ENCODE results near the gene F2R.
A peak's percentile ranks its signal among the peaks of the same experiment; 100 is the strongest.

F2R gene

DNA sequence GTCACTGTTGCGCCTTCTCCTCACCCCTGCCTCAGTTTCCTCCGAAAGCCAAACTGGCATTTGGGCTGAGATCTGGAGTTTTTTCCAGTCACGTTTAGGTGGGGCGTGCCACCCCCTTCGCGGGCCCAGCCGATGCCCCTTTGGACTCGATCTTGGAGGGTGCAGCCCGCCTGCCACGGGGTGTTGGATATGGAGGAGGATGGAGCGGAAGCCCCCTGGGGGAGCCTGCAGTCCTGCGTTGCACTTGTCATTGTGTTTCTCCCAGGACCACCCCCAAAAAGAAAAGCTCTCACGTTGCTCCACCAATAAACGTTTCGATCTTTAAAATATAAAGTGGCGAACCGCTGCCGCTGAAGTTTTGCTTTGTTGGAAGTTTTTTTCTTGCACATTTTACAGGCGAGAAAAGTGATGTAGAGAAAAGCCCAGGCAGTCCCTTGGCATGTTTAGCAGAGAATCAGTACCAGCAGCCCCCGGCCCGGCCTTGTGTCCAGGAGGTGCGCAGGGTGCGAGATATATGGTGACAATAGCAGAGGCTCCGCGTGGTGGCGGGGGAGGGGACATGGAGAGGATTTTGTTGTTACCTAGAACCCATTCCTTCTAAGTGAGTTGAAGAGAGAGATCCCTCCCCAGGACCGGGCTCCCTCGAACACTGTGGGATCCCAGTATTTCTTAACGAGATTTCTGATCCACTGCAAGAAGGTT is 681 bp downstream of the F2R start:
- no peak for TF ChIP-seq CTCF (IDR thresholded peaks at IDR 0.05; ENCODE audit: control insufficient read depth, extremely low read depth, insufficient read depth)
- no peak for DNase-seq (ENCODE audit: low read depth)
- peak overlapping the region; percentile 67 for H3K4me3 ChIP-seq (ENCODE audit: low read depth, low read length)

GRCh38 chr5:76717222-76718083 is 1.5 kb downstream of the F2R start:
- no peak for DNase-seq (ENCODE audit: low read depth)
- H3K4me3 ChIP-seq (ENCODE audit: low read depth, low read length) = no peak overlapping the region
- TF ChIP-seq CTCF (IDR thresholded peaks at IDR 0.05; ENCODE audit: control insufficient read depth, extremely low read depth, insufficient read depth) = no peak

- no peak for TF ChIP-seq CTCF (IDR thresholded peaks at IDR 0.05; ENCODE audit: control insufficient read depth, extremely low read depth, insufficient read depth)
- no peak overlapping the region for H3K4me3 ChIP-seq (ENCODE audit: low read depth, low read length)
- DNase-seq (ENCODE audit: low read depth) = no peak
These were observed 2.5 kb downstream of the F2R start for GRCh38 chr5:76718381-76718832.

DNA sequence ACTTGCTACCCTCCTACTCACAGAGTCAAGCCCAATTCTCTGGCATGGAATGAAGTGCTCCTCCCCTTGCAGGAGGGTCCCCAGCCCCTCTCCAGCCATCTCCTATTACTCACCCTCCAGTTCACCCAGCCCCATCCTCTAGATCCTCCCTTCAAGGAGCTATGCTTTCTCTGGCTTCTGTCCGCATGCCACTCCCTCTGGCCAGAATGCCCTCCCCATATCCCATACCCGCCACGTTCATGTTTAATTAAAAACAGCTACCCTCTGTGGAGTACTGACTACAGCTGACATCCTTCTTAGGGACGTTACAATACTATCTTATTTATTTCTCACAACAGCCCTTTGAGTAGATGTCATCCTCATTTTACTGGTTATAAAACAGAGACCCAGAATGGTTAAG is 3.0 kb downstream of the F2R start:
- no peak overlapping the region for H3K4me3 ChIP-seq (ENCODE audit: low read depth, low read length)
- TF ChIP-seq CTCF (IDR thresholded peaks at IDR 0.05; ENCODE audit: control insufficient read depth, extremely low read depth, insufficient read depth) = no peak

DNA sequence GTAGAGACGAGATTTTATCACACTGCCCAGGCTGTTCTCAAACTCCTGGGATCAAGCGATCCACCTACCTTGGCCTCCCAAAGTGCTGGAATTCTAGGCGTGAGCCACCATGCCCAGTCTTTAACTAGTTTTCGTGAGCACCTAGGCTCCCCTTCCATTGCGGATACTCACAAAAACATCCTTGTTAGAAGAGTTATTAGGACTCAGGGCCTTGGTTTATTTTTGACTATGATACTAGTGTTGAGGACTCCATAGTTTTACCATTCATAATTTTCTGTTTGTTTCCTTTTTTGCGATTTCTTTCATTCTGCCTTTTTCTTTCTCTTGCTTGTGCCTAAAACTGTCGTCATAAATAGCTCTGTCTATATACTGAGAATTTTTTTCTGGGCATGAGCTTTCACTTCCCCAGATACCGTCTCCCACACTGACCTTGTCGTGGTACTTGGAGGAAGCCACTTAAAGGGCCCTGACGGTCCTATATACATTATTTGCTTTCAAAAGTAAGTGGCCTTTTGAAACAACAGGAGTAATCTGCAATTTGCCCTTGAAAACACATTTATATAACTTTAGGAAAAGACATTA is 5.2 kb downstream of the F2R start:
- TF ChIP-seq CTCF (IDR thresholded peaks at IDR 0.05; ENCODE audit: control insufficient read depth, extremely low read depth, insufficient read depth) = no peak
- no peak for DNase-seq (ENCODE audit: low read depth)
- no peak overlapping the region for H3K4me3 ChIP-seq (ENCODE audit: low read depth, low read length)

More for the DNA sequence above, 3.0 kb downstream of the F2R start:
- no peak for DNase-seq (ENCODE audit: low read depth)

- no peak for TF ChIP-seq CTCF (IDR thresholded peaks at IDR 0.05; ENCODE audit: control insufficient read depth, extremely low read depth, insufficient read depth)
- no peak overlapping the region for H3K4me3 ChIP-seq (ENCODE audit: low read depth, low read length)
- no peak for DNase-seq (ENCODE audit: low read depth)
These were observed 7.3 kb downstream of the F2R start for GRCh38 chr5:76723266-76723665.
